LNCAP (cell line): Measurements from ENCODE around the gene HIKESHI.

Experiments
- TF ChIP-seq, protein P1 (sequence below): fragments of 450-650 bp; IDR thresholded peaks from 2 replicates; pipeline ENCODE4 v1.5.1; 2017; ENCODE audit warnings: mild to moderate bottlenecking

The HIKESHI gene

DNA sequence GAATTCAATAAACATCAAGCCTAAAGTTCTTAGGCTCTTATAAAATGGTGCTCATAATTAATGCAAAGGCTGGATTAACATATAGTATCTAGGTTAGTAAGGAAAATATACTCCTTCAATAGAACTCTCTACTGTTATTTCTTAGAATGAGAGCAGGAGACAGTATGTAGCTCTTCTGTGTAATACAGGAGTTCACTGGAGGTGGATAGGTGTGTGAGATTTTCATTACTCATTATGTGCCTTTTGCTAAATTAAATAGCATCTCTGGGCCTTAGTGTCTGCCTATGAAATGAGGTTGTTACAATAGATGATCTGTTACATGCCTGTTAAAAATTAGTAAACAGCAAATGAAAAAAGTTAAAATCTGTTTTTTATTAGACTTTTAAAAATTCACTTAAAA is 36.8 kb upstream of the HIKESHI start:
- TF ChIP-seq, protein P1, sequence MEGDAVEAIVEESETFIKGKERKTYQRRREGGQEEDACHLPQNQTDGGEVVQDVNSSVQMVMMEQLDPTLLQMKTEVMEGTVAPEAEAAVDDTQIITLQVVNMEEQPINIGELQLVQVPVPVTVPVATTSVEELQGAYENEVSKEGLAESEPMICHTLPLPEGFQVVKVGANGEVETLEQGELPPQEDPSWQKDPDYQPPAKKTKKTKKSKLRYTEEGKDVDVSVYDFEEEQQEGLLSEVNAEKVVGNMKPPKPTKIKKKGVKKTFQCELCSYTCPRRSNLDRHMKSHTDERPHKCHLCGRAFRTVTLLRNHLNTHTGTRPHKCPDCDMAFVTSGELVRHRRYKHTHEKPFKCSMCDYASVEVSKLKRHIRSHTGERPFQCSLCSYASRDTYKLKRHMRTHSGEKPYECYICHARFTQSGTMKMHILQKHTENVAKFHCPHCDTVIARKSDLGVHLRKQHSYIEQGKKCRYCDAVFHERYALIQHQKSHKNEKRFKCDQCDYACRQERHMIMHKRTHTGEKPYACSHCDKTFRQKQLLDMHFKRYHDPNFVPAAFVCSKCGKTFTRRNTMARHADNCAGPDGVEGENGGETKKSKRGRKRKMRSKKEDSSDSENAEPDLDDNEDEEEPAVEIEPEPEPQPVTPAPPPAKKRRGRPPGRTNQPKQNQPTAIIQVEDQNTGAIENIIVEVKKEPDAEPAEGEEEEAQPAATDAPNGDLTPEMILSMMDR: no peak

DNA sequence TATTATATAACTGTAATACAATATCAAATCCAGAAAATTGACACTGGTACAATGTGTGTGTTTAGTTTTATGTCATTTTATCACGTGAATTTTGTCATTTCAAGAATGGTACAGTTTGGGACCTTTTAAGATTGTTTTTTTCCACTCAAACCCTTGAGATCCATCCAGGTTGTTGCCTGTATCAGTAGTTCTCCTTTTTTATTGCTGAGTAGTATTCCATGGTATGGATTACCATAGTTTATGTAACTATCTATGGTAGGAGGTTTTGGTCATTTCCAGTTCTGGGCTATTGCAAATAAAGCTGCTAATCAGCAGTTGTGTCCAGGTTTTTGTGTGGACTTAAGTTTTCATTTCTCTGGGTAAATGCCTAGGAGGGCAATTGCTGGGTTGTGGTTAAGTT is 32.4 kb upstream of the HIKESHI start:
- TF ChIP-seq, protein P1: no peak

DNA sequence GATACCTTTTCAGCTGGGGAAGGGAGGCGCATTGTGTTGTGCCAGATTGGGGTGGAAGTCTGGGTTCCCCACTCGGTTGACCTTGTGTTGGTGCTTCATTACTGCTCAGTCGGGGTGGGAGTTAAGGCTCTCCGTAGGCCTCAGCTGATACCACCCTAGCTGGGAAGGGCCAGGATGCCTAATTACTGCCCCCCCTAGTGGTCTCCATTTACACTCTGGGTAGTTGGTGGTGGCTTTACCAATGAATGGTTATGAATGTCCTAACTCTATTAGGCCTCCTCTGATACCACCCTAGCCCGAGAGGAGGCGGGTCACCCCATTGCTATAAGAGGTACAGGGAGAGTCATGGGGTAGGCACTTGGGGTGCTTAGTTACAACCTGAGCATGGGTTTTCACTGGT is 27.5 kb upstream of the HIKESHI start:
- TF ChIP-seq, protein P1: no peak; the same call in 1 of the 2 replicates

GRCh38 chr11:86274999-86275398 is 27.0 kb upstream of the HIKESHI start:
- TF ChIP-seq, protein P1: no peak

GRCh38 chr11:86275493-86276370 is 26.3 kb upstream of the HIKESHI start:
- TF ChIP-seq, protein P1: 0 out of 2 replicates have a peak, but pooled peaks have one; percentile 19

DNA sequence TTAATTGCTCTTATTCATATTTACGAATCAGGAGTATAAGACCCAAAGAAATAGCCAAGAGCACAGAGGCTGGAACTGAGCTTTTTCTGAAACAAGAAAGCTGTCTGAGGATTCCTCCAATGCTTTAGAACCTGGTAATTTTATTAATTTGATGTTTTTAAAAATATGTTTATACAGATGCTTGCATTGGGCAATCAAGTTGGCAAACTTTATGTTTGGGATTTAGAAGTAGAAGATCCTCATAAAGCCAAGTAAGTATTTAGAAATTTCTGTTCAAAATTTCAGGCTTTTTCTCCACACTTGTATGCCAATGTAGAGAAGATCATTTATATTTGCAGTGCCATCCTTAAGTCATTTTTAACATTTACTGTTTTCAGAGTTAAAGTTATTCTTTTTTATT is 24.3 kb upstream of the HIKESHI start:
- TF ChIP-seq, protein P1: no peak

DNA sequence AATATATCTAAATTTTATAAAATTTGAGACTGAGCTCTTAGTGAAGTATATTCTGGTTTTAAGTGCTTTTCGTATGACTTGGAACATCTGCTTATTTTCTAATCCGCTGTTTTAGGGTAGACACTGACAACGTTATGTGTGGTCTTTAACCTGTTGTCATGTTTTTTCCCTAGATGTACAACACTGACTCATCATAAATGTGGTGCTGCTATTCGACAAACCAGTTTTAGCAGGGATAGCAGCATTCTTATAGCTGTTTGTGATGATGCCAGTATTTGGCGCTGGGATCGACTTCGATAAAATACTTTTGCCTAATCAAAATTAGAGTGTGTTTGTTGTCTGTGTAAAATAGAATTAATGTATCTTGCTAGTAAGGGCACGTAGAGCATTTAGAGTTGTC is 23.8 kb upstream of the HIKESHI start:
- TF ChIP-seq, protein P1: no peak
